Measurements from ENCODE around the gene NEURL1.

DNA sequence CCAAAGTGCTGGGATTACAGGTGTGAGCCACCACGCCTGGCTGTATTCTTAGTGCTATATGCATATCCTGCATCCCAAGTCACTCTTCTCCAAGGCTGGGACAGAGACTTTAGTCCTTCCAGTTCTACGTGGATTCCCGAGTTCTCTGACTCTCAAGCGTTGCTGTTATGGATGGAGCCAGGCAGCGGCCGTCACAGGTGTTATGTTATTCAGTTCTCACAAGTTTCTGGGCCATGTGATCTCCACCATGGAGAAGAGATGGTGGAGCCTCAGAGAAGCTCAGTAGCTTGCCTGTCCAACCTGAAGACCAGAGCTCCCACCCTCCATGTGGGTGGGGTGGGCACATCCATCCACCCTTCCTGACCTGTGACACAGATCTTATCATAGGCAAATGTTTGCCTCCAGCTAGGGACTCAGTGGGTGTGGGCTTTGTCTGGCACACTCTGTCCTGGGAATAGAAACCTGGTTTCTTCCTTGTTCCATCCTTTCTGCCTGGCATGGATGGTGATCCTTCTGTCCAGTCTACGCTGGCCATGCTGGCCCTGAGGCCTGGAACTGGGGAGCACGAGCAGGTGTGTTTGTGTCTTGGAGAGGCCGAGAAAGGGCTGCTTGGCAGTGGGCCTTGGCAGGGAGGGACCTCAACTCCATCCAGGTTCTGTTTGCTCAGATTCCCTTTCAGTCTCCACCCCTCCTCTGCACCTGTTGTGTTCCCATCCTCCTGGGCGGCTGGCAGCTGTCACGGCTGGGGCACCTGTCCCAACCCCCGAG, 55.3 kb downstream of the NEURL1 start:
- TF ChIP-seq FOXP2 (optimal IDR thresholded peaks at IDR 0.05; ENCODE audit: borderline replicate concordance, extremely low read depth, extremely low read length, insufficient read depth) (no peak), TAF1 (IDR thresholded peaks at IDR 0.05; ENCODE audit: borderline replicate concordance, insufficient read depth, low read length) (no peak), POLR2AphosphoS5 (IDR thresholded peaks at IDR 0.05; ENCODE audit: low read depth, low read length) (no peak), SIN3A (IDR thresholded peaks at IDR 0.05; ENCODE audit: borderline replicate concordance, insufficient read depth, low read length) (no peak)
- TF ChIP-seq, protein P1, sequence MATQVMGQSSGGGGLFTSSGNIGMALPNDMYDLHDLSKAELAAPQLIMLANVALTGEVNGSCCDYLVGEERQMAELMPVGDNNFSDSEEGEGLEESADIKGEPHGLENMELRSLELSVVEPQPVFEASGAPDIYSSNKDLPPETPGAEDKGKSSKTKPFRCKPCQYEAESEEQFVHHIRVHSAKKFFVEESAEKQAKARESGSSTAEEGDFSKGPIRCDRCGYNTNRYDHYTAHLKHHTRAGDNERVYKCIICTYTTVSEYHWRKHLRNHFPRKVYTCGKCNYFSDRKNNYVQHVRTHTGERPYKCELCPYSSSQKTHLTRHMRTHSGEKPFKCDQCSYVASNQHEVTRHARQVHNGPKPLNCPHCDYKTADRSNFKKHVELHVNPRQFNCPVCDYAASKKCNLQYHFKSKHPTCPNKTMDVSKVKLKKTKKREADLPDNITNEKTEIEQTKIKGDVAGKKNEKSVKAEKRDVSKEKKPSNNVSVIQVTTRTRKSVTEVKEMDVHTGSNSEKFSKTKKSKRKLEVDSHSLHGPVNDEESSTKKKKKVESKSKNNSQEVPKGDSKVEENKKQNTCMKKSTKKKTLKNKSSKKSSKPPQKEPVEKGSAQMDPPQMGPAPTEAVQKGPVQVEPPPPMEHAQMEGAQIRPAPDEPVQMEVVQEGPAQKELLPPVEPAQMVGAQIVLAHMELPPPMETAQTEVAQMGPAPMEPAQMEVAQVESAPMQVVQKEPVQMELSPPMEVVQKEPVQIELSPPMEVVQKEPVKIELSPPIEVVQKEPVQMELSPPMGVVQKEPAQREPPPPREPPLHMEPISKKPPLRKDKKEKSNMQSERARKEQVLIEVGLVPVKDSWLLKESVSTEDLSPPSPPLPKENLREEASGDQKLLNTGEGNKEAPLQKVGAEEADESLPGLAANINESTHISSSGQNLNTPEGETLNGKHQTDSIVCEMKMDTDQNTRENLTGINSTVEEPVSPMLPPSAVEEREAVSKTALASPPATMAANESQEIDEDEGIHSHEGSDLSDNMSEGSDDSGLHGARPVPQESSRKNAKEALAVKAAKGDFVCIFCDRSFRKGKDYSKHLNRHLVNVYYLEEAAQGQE (IDR thresholded peaks at IDR 0.05; ENCODE audit: insufficient read depth in 1 of 2, low read depth in 2 of 2, low read length in 2 of 2) = no peak
